ENCODE measurements around the gene TECRL.

TECRL gene

DNA sequence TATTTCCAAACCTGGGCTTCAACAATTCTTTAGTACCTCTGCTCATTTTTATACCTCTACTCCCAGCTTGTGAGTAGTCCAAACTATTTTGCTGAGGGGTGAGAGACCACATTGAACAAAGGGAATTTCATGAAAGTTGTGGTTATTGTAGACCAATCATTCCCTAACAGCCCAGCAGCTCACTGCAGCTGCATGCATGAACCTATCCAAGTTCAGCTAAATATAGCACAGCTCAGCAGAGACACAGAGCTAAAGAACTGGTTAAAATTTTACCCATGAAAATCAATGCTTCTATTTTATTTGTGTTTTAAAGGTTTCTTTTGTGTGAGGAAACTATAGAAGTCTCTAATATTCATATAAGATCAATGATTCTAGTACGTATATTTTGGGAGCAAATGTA is 82.7 kb downstream of the TECRL start:
- DNase-seq: no peak

DNA sequence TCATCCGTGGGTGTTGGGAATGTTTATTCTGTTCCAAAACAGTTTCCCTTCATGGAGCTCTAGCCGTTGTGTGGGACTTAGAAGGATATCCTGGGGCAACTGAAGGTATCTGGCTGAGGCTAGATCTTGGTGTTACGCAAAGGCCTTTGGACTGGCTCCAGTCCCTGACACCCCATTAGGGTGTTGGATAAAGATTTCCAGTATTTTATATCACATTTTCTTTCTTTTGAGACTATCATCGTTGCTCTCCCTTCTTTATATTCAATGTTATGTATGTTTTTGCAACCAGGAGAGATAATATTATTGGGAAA is 103.0 kb downstream of the TECRL start:
- DNase-seq: no peak

DNA sequence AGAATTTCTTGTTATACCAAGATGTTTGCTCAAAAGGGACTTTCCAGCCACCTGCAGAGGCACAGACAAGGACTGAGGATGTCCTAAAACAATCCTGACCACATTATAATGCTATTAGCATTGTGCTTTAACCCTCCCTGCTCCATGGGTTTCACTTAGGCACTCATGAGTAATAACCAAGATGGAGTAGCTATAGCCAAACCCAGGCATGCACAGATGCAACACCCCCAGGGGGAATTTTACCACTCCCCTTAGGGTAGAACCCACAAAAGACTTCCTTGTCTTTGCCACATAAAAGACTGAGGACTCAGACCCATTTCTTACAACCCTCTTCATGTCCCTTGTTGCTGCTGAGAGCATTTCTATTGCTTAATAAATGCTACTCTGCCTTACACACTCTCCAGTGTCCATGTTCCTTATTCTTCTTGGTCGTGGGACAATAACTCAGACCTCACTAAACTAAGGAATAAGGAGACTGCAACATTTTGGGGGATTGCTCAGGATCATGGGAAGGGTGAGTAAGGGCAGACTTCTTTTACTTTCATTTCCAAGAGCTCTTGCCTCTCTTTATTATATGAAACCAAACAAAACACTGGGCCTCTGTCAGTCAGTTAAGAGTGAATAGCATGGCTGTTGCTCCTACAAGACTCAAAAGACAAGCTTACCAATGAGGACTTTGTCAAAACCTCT is 103.5 kb downstream of the TECRL start:
- no peak for DNase-seq

- no peak for DNase-seq
Measured at GRCh38 chr4:64272432-64272831, 136.8 kb downstream of the TECRL start.

DNA sequence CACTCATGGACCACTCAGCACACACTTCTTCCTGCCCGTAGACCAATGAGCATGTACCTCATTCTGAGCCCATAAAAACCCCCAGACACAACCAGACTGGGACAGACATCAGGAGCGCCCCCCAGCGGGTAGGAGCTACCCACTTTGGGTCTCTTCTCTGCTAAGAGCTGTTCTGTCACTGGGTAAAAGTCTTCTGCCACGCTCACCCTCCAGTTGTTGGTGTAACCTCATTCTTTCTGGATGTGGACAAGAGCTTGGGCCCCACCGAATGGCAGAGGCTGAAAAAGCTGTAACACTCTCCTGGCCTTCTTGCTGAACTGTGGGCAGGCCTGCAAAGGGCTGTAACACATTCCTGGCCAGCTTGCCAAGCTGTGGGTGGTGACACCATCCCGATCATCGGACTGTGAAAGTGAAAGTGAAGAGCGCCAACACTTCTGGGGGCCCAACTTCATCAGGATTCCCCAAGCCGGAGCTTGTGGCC is 137.6 kb downstream of the TECRL start:
- no peak for DNase-seq

- no peak for DNase-seq
Measured at GRCh38 chr4:64266669-64267068, 142.6 kb downstream of the TECRL start.

- no peak for DNase-seq
Measured at GRCh38 chr4:64266263-64266662, 143.0 kb downstream of the TECRL start.

DNA sequence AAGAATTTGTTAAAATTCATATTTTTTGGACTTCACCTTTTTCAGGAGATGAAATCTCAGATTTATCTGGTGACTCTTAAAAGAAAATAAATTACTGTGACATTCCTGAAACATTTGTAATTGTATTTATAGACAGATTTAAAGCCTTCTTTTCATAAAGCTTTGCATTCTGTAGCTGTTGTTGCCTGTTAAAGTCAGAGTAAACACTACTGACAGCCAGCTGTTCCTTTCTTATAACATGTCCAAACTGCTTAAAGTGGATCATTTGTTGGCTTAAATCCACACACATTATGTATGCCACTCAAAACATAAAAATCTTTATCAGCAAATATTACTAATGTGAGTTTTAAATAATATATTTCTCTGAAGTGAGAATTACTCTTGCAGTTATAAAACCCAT is 157.5 kb downstream of the TECRL start:
- no peak for DNase-seq

DNA sequence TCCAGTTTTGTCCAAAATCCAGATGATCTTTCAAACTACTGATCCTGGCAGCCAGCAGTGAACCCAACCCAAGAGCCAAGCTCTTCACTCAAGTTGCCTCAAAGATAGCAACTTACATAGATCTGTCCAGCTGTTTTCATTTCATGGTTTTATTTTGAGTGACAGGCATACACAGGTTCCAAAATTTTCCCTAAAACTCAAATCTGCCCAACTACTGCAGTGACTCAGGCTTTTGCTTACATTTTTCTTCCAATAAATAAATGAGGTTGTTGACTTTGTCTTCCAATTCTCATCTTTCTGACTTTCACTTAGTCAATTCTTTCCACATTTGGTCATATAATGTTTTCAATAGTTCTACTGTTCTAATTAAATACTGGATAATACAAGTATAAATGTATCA is 158.8 kb downstream of the TECRL start:
- no peak for DNase-seq

DNA sequence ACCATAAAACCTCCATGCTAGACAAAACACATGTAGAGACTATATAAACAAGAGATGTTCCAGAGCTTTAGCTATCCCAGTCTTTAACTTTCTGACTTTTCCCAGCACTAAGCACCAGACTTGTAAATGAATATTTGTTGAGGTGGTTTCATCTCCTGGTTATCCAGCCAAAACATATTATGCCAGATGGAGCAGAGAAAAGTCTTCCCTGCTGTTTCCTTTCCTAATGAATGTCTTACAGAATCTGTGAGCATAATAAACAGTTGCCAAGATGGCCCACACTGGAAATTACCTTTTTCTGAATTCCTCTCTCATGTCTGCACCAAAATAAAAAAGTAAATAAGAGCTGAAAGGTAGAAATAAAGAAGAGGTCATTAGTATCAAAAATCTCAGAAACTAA is 159.2 kb downstream of the TECRL start:
- DNase-seq: no peak

DNA sequence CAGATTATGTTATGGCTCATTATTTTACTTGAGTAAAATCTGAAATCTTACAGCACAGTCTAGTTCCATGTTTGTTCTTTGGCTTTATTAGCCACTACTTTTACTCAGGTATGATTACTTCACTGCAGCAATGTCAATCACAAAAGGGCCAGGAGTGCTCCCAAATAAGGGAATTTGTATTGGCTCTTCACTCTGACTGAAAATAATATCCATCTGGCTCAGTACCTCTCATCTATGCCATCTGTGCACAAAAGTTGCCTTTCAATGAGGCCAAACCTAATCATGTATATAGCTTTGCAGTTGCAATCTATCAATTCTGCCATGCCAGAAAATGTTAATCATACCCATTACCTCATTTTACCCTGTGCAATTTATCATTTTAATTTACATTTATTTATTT is 161.1 kb downstream of the TECRL start:
- DNase-seq: no peak

DNA sequence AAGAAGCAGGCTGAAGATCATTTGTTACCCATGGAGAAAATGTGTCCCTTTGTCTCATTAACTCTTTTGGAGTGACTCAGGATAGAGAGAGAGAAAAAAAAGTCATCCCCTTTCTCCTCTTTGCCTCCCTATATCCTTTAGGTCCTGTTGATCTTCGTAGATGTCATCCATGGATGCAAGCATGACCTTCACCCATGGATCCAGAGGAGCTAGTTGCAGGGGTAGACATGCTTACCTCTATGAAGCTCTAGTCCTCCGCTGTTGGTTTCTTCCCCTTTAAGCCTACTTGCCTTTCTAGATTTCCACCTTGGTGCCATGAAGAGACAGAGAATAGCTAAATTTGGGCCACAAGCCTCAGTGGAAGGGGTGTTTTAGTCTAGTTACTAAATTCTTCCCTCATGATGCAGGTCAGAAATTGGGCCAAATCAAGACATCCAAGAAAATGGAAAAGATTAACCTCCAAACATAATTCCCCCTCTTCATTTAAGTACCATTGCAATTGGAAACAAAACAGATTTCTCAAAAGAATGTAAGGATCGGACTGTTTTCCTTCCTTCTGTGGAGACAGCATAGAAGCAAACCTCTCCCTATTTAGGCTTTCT is 178.4 kb downstream of the TECRL start:
- DNase-seq: no peak

All from activated gamma-delta T cell treated with Interleukin-2 at 50 U/mL for 16 hours (primary cell).